Measurements from ENCODE around the gene STARD3.

STARD3 gene

GRCh38 chr17:39639043-39639442, 2.1 kb downstream of the STARD3 start:
- no peak for DNase-seq

GRCh38 chr17:39639566-39640458, 2.9 kb downstream of the STARD3 start:
- no peak for DNase-seq

- no peak for DNase-seq
Measured at GRCh38 chr17:39640591-39641031, 3.7 kb downstream of the STARD3 start.

- no peak for DNase-seq
Measured at GRCh38 chr17:39641097-39641496, 4.2 kb downstream of the STARD3 start.

GRCh38 chr17:39641883-39642282, 4.9 kb downstream of the STARD3 start:
- no peak for DNase-seq

- no peak for DNase-seq
Measured at GRCh38 chr17:39642291-39643074, 5.5 kb downstream of the STARD3 start.

- DNase-seq, result no peak
Measured at GRCh38 chr17:39643271-39643670, 6.3 kb downstream of the STARD3 start.

- DNase-seq, result no peak
Measured at GRCh38 chr17:39647256-39647655, 10.3 kb downstream of the STARD3 start.

GRCh38 chr17:39648616-39649366, 11.8 kb downstream of the STARD3 start:
- DNase-seq, result no peak

- DNase-seq, result no peak
Measured at GRCh38 chr17:39650121-39650579, 13.2 kb downstream of the STARD3 start.

GRCh38 chr17:39651923-39652586, 15.1 kb downstream of the STARD3 start:
- no peak for DNase-seq

- DNase-seq, result no peak
Measured at GRCh38 chr17:39652587-39653315, 15.8 kb downstream of the STARD3 start.

GRCh38 chr17:39653316-39653661, 16.3 kb downstream of the STARD3 start:
- no peak for DNase-seq

GRCh38 chr17:39653662-39654331, 16.9 kb downstream of the STARD3 start:
- no peak for DNase-seq

GRCh38 chr17:39655105-39655504, 18.2 kb downstream of the STARD3 start:
- DNase-seq, result no peak

- no peak for DNase-seq
Measured at GRCh38 chr17:39658346-39658745, 21.4 kb downstream of the STARD3 start.

- no peak for DNase-seq
Measured at GRCh38 chr17:39658760-39659159, 21.8 kb downstream of the STARD3 start.

- DNase-seq, result no peak
Measured at GRCh38 chr17:39659279-39660010, 22.5 kb downstream of the STARD3 start.

GRCh38 chr17:39660011-39660360, 23.0 kb downstream of the STARD3 start:
- no peak for DNase-seq

Data from NCI-H2081 treated with DMSO at 0.1 percent for 48 hours (cell line).